GM19240 (cell line): Measurements from ENCODE around the gene FAM170B.

ENCODE experiments used
- DNase-seq: peaks from one replicate; pipeline ENCODE4 v3.0.0; 2011; ENCODE audit warnings: low spot score; ENCODE audit not compliant: insufficient read length

The FAM170B gene

DNA sequence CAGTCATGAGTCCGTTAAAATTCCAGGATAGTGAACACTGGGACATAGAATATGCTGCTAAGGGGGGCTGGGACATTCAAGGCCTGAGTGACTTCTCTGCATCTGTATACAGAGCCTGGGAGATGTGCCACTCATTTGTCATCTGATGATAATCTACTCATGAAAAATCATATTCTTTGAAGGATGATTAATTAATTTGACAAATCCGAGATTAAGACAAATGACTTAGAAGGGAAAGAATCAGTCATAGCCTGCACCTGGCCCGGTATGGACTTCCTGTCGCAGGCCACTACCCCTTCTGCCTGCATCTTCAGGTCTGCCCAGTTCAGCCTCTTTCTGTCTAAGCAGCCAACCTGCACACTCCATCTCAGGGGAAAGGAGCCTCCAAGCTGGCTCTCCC lies 18.8 kb upstream of the FAM170B start:
- DNase-seq = no peak

DNA sequence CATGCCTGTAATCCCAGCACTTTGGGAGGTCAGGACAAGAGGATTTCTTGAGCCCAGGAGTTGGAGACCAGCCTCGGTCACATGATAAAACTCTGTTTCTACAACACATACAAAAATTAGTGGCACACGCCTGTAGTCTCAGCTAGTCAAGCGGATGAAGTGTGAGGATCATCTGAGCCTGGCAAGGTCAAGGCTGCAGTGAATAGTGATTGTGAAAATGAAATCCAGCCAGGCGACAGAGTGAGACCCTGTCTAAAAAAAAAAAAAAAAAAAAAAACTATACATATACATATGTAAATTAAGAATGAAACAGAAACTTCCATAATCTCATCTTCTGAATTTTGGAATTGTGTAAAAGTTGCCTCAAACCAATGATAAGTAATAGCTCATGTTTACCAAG lies 18.2 kb upstream of the FAM170B start:
- DNase-seq = no peak

DNA sequence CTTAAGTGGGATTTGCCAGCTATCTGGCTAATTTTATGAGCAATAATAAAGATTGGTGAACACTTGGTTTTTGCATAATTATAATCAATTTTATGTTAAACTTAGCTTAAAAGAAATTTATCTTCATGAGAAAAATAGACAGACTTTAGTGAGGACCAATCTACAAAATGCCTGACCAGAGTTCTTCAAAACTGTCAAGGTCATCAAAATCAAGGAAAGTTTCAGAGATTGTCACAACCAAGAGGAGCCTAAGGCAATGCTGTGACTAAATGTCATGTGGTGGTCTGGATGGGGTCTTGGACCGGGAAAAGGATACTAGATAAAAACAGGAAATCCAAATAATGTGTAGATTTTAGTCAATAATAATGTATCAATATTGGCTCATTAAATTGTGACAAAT lies 17.7 kb upstream of the FAM170B start:
- DNase-seq = no peak

DNA sequence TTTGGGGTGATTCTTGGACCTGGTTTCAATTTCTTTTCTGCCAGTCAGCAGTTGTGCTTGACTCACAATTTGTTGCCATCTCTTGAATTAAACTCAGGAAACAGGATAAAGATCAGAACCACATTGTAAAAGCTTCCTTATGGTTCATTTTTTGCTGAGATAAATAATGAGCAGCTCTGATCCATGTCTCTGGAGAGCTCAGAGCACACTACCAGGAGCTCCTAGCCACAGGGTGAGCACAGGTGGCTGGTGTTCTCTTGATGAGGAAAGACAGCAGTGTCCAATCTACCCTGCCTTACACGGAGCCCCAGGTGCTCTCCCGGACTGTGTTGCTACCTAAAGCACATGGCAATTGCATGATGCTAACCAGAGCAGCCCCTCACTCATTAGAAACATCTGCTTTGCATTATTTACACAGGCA lies 17.2 kb upstream of the FAM170B start:
- DNase-seq = no peak

DNA sequence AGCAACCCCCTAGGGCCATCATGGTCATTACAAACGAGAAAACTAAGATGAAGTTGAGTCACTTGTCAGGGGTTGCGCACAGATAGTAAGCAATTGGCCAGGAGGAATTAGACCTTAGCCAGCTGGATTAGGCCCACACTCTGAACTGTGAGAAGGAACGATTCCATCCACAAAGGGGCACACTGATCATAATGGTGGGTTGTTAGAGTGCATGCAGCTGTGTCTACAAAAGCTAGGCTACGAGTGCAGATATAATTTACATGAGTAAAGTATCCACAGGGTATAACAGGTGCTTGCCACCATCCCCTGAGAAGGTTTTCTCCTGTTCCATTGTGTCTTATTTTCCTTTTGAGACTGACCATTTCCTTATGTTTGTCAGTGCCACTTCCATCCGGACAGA lies 16.6 kb upstream of the FAM170B start:
- no peak for DNase-seq

DNA sequence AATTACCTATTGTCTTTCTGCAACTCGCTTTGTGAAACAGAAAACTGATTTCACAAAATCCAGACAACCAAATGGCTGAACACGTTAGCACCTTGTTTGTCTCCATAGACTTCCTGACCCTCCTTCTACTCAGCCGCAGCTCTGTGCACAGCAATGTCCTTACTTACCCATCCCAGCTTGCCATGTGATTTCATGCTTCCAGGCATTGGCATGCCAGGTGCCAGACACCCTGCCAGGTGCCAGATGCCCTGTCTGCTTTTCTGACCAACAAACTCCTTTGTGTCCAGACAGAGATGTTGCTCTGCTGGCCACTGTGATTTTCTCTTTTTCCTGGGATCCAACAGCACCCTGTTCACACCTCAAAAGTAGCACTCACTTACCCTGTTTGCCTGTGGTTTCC lies 16.1 kb upstream of the FAM170B start:
- no peak for DNase-seq

DNA sequence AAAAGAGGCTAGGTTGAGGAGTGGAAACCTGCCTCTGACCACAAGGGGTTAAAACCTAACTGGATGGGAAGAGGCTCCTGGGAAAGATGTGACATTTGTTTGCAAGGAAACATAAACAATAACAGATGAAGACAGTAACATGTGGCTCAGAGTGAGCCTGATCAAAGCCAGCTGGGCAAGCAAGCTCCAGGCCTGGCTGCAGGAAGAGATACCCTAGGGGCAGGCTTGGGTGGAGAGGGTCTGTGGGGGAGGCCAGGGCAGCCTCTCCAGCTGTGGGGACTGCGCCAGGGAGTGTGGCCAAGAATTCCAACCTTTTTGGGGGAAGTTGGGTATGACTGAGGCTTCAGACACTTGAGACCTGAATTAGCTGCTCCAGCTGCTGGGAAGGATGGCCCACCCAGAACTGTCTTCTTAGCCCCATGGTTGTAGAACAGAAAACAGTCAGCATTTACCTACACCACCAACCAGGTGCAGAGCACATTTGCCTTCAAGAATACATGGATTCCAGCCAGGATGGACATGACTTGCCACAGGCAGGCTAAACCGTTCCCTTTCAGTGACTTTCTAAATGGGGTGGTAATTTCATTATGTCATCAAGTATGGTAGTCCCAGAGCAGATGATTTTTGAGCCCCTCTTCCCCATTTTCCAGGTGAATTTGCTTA lies 10.4 kb upstream of the FAM170B start:
- no peak for DNase-seq

DNA sequence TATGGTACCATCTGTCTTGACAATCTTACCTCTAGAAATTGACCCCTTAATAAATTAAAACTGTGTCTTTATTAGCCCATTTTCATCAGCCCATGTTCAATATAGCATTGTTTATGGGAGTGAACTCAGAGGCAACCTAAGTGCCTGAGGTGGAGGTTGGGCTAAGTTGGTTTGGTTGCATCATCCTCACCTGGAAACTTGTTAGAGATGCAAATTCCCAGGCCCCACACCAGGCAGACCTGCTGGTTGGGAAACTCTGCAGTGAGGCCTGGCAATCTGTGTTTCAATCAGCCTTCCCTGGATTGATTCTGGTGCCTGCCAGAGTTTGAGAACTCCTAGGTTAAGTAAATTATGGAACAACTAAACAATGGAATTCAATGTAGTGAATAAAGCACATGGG lies 9.4 kb upstream of the FAM170B start:
- no peak for DNase-seq

DNA sequence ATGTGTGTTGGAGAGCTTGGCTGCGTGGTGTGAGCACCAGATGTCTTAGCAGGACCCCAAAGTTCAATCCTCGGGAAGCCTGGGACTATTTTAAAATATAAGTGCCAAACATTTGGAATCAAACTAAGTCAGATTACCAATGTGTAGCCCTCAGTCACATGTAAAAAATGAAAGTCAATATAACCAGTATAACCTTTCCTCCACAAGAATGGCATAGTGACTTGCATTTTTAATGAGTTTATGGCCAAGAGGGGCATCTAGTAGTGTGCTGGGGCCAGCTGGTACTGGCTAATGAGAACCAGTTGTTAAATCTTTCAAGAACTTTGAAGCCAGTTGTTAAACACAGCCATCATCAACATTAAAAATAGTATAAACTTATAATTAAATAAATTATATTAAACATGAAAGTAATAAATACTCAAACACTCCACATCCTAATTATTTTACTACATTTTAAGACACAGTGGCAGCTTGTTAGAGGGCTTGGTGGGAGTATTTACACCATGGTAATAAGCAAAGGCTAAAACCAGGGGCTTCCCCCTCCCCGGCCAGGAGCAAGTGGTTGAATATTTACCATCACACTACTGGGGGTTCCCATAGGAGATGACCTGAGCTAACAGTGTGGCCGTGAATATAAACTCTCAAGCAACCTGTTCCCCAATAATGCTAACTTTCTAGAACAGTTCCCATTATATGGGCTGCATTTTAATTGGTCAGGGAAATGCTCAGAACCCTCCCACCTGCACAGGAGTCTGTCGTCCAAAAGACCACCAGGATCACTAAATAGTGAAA lies 7.9 kb upstream of the FAM170B start:
- DNase-seq = no peak

DNA sequence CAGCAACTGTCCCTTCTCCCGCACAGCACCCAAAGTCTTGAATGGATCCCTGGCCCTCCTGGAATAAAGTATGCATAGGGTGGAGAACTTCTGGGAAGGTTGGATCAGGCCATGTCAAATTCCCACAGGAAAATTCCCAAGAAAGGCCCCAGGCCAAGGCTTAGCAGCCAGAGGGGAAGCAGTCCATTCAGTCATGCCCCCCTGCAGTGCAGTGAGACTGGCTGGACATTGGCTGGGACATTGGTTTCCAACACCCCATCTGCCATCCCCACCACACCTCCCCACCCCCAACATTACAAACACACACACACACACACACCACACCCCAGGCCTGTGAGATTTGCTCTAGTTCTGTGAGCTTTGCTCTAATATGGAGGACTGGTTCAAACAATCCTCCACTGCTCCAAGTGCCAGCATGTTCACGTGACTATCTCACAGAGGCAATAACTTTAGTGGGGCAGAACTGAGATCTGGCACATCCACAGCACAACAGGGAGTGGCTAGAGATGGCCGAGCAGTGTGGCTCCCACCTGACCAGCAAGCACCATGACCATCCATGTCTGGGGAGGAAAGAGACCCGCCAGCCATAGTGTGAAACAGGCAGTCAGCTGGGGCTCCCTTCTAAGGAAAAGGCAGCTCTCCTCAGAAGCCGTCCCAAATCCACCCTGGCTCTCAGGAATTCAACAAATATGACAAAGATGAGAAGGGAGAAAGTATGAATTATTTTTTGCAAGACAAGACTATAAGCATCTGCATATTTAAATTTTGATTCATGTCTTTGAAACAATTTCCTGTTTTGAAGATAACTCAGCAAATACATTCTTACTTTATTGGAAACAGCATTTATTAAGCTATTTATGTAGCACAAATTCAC lies 6.7 kb upstream of the FAM170B start:
- DNase-seq = no peak

DNA sequence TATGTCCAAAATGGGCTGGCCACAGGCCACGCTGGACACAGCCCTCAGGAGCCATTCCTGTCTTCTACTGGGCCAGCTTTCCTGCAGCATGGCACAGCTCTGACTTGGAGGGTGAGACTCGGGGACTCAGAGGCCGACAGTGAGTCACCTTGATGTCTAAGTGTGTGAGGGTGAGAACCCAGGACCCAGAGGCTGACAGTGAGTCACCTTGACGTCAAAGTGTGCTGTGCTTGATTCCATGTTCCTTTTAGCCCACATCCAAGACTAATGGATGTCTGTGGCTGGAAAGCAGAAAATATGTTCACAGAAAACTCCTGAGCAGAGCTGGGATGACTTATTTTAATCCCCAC lies 6.0 kb upstream of the FAM170B start:
- DNase-seq = no peak

DNA sequence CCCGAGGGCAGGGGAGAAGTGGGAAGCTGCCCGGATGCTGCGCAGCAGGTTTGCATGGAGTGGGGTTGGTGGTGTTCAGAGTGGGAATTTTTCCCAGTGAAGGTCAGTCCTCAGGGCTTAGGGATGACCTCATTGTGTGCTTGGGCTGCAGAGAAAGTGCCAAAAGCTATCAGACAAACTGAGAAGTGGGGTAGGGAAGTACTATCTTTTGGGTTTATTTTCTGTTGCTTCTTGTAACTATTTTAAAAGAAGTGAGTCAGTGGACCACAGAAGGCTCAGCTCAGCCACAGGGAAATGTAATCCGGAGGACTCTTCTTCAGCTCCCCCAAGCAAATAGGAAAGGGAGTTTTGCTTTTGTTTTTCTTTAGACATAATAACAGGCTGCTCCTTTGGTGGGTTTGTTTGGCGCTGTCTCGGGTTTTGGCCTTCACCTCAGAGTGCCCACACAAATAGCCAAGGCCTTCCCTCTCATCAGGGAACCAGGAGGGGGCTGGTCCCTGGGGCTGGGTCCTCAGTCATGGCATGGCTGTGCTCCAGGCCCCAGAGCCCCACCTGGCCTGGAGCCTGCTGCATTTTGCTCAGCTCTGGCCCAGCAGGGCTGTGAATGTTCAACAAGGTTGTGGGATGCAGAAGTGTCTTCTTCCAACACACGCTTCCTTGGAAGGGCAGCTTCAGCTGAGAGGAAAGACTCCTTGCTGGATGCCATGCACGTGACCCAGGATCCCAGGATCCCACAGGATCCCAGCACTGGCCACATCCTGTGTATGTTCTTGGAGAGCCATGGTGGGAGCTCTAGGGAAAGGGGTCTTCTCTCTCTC lies 5.4 kb upstream of the FAM170B start:
- no peak for DNase-seq

DNA sequence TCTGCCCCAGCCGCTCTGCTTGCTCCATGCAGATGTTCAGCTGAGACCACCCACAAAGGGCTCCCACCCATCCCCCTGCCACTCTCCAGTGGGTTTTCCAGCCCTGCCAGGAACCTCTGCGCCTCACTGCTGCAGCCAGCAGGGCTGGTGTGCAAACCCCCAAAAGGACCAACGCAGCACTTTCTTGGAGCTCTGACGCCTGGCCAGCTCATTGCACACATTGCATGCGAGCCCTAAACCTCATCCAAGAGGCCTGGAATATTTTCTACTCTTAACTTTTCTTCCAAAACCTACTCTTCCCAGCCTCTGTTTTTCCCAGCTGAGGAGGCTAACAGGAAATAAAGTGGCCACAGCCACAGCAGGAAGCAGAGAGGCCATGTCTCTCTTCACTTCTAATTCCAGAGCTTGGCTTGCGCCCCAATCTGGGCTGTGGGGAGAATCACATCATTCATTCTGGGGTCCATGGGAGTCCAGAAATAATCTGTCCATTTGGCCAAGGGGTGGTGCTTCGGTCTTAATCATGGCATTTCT lies 4.6 kb upstream of the FAM170B start:
- no peak for DNase-seq

DNA sequence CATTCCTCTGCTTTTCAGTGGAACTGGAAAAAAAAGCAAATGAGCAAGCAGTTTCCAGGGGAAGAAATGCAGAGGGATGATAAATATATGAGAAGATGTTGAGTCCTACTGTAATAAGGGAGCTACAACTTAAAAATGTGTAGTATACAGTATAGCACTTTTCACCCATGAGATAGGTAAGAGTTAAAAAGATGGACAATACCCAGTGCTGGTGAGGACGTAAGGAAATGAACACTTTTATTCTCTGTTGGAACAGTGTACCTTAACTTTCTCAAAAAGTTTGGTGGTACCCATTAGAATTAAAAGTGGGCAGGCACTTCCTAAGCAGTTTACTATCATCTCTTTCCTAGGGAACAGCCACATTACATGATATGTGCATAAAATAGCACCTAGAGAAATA lies 2.7 kb upstream of the FAM170B start:
- DNase-seq = no peak

DNA sequence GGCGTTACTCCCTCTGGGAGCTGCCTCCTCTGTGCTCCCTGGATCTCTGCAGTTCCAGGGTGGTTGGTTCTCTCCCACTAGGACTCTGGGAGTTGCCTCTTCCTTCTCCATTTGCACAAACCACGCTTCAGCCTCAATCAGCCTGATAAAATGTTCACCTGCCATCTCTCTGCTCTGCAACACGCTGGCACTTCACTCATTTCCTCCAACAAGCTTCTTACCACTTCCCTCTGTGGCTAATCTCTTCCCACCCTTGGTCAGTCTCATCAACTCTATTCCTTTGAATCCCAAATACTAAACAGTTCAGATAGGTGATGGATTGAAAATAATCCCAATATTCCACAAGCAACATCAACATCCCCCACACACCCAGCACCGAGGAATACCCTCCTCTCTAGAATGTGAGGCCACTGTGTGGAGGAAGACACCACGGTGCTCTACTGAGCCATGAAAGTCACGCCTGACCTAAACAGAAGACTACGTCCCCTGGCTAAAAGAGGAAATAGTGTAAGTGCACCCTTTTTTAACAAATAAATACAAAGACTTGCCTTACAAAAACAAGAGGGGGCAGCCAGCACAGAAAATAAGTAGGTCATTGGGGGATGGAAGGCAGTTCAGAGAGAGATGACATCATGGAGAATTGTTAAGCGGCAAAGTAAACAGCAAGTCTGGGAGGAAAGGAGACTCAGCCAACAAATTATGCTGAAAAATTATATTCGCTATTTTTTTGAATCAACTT lies 1.9 kb upstream of the FAM170B start:
- no peak for DNase-seq

DNA sequence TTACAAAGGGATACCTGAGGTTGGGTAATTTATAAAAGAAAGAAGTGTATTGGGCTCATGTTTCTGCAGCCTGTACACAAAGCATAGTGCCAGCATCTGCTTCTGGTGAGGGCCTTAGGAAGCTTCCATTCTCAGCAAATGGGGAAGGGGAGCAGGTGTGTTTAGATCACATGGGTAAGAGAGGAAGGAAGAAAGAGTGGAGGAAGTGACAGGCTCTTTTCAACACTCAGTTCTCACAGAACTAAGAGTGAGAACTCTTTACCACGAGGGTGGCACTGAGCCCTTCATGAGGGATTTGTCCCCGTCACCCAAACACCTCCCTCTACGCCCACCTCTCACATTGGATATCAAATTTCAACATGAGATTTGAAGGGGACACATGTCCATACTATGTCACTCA lies 506 bp upstream of the FAM170B start:
- DNase-seq = no peak

DNA sequence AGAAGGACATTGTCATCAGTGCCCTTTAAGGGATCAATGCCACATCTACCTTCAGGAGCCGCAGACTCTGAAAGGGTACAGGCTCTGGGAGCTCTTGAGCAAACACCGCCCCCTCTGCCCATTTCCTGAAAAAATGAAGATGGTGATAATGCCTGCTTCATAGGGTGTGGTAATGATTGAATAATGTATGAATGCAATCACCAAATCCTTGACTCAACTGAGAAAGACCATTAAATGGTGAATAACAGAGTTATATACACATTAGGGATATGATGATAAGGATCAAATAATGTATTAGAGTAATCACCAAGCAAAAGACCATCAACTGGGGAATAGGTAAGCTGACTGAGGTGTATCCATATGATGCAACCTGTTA lies 1.5 kb downstream of the FAM170B start:
- no peak for DNase-seq

DNA sequence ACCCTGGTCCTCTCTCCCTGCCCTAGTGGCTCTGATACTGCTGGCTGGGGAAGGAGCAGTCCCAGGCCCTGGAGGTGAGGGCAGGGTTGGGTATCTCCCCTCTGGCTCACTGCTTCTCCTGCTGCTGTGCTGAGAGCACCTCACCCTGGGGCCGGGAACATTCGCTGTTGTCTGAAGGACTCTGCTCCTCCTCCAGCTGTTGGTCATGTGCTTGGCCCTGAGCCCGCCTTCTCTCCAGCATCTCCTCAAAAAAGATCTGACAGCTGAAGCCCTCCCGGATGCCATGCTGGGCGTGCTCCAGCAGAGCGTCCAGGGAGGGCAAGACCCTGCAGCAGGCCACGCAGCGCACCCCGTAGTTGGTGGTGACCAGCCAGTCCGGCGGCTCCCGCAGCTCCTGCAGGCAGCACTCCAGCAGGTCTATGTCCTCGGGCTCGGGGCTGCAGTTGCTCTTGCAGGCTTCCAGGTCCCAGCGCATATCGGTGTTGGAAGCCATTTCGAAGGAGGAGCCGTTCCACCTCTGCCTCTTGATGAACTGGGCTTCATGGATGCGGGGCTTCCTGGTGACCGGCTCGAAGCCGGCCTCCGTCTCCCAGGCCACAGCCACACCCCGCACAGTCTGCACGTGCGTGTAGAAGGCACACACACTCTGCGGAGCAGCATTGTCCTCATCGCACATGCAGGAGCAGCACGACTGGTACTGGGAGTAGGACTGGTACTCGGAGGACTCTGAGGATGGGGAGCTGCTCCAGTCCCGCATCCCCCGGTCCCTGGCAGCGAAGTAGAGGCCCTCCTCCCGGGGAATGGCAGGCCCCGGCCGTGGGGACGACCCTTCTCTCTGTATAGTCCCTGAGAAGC lies 2.1 kb downstream of the FAM170B start:
- no peak for DNase-seq

DNA sequence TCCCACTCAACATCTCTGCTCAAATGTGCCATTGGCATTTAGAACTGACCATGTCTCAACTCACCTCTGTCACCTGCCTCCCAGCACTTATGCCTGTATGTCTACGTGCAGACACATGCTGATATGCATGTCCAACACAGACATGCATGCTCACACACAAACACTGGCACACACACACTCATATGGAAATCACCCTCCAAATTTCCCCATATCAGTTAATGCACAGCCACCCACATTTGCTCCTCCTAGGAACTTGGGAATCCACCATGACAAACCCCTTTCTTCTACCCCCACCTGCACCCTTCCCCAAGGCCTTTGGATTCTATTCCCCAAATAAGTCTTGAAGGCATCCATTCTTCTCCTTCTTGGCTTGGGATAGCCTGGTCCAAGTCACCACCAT lies 4.4 kb downstream of the FAM170B start:
- no peak for DNase-seq

DNA sequence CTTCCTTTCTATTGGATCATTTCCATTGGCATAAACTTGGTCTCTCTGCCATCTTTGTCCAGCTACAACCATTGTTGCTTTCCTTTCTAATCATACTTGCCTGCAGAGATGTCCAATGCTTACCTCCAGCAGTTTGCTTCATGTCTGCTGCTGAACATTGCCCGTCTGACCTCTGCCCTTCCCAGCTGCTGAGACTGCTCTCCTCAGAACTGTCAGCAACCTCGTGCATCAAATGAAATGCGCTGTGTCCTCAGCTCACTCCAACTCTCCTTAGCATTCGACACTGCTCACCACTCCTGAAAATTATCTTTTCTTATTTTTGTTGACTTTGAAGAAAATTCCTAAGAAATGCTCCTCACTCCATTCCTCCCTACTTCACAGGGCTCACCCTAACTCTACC lies 5.0 kb downstream of the FAM170B start:
- no peak for DNase-seq
